ENCODE results near the gene NKX2-3. TPM values are rescaled to one million over a fixed set of nuclear protein-coding genes. Genes with fewer than 3 reads are reported as not detected.

The NKX2-3 gene
- total RNA-seq, 1 donor from 2014 or later = not detected

DNA sequence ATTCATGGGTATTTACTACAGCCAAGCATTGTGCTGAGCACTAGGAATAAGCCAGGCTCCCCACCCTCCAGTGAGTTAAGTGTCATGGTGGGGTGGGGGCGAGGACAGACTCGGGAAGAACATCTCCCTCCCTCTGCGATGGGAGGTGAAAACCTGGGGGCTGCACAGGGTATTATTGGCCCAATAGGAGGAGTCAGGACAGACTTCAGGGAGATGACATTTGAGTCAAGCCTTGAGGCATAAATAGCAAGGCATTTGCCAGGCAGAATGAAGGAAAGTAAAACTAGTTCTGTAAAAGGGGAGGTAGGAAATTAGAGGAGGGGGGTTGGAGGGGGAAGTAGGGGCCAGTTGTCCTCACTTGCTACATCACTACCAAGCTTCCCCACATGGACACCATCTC, 18.9 kb downstream of the NKX2-3 start:
- Mint-ChIP-seq H3K27me3 (peaks cover 46% of the 10 kb centered on the region), H3K36me3 (ENCODE audit: low read depth) (no peaks in the 10 kb centered on the region), H3K4me3 (no peak overlapping the region), H3K9me3 (no peaks in the 10 kb centered on the region), H3K27ac (no peak overlapping the region), H3K4me1 (peaks cover 1% of the 10 kb centered on the region)
- CTCF ChIA-PET = no interaction called here
- no peak for DNase-seq
- ATAC-seq (ENCODE audit: low read depth) = no peak
- intact Hi-C loops (cut with micrococcal nuclease) = no loop called here
- TF ChIP-seq, protein P1, sequence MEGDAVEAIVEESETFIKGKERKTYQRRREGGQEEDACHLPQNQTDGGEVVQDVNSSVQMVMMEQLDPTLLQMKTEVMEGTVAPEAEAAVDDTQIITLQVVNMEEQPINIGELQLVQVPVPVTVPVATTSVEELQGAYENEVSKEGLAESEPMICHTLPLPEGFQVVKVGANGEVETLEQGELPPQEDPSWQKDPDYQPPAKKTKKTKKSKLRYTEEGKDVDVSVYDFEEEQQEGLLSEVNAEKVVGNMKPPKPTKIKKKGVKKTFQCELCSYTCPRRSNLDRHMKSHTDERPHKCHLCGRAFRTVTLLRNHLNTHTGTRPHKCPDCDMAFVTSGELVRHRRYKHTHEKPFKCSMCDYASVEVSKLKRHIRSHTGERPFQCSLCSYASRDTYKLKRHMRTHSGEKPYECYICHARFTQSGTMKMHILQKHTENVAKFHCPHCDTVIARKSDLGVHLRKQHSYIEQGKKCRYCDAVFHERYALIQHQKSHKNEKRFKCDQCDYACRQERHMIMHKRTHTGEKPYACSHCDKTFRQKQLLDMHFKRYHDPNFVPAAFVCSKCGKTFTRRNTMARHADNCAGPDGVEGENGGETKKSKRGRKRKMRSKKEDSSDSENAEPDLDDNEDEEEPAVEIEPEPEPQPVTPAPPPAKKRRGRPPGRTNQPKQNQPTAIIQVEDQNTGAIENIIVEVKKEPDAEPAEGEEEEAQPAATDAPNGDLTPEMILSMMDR (IDR thresholded peaks at IDR 0.05) = no peak
- POLR2A ChIA-PET = no interaction called here

DNA sequence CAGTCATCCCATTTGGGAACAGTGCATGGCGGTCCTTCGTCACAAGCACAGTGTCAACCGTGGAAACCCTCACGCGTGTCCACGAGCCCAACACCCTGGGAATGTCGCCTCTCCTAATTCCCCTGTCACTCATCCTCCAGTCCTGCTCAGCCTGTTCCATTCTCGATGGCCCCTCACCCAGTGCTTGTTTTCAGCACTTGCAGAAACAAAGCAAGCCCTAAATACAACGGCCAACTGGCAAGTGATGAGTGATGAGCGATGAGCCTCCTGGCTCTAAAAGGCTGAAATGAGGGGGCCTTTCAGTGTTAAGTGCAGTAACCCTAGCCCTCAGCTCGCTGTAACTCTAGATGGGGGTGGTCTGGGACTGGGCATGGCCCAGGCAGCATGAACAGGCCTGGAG, 22.6 kb downstream of the NKX2-3 start:
- ChIA-PET CTCF (no interaction called here), POLR2A (no interaction called here)
- Mint-ChIP-seq H3K9me3 (no peaks in the 10 kb centered on the region), H3K27me3 (peaks cover 37% of the 10 kb centered on the region), H3K27ac (no peak overlapping the region), H3K4me3 (no peak overlapping the region), H3K36me3 (ENCODE audit: low read depth) (no peaks in the 10 kb centered on the region), H3K4me1 (peaks cover 2% of the 10 kb centered on the region)
- intact Hi-C loops (cut with micrococcal nuclease) = no loop called here
- ATAC-seq (ENCODE audit: low read depth) = no peak
- TF ChIP-seq, protein P1 (IDR thresholded peaks at IDR 0.05) = no peak
- no peak for DNase-seq

DNA sequence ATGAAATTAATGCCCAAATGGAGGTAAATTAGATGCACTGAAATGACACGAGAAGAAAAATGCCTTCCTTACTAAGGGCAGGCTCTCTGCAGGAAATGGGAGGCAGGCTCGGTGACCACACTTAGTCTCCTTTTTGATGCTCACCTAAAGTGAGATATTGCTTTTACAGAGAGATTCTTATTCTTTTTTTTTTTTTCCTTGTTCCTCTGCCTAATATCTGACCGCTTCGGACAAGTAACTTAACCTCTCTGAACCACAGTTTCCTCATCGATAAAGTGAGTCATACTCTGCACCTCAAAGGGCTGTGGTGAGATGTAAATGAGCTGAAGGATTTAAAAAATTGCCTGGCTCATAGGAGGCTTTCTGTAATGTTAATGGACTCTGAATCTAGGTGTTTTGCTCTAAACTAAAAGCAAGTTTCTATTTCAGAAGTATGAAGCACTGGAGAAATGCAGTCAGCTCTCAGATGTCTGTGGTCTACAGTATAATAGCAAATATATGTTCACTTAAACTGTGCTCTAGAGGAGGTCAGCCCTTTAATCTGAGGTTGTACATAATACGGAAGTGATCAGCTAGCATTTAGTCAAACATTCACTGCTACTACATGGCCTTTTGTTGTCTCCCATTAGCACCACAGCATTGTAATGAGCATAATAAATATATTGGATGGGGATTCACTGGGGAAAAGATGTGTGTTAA, 23.2 kb downstream of the NKX2-3 start:
- DNase-seq (no peak), ATAC-seq (ENCODE audit: low read depth) (peak; percentile 34)
- TF ChIP-seq, protein P1 (IDR thresholded peaks at IDR 0.05) = no peak
- CTCF ChIA-PET = no interaction called here
- peaks cover 34% of the 10 kb centered on the region for H3K27me3 Mint-ChIP-seq
- intact Hi-C loops (cut with micrococcal nuclease) = no loop called here
- POLR2A ChIA-PET = interaction anchor here (0.7 kb wide), 1 partner anchor 8 kb away, joined by 4 read pairs; no protein-coding TSS in a partner anchor
- H3K9me3 Mint-ChIP-seq = no peaks in the 10 kb centered on the region
- H3K4me3 Mint-ChIP-seq = no peak overlapping the region
- no peak overlapping the region for H3K27ac Mint-ChIP-seq
- H3K4me1 Mint-ChIP-seq = peaks cover 6% of the 10 kb centered on the region
- no peaks in the 10 kb centered on the region for H3K36me3 Mint-ChIP-seq (ENCODE audit: low read depth)

DNA sequence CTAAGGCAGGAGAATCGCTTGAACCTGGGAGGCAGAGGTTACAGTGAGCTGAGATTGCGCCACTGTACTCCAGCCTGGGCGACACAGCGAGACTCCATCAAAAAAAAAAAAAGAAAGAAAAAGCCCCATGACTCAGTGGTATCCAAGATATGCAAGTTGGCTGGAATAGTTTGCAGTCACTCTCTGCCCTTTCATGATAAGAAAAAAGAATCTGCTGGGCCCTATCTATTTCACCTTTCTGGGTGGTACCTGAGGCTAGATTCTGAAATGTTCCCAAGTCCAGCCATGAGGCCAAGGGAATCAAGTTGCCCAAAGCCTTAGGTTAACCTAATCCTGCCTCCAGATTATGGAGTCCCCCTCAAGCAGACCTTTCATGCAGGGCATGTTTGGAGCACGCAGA, 24.3 kb downstream of the NKX2-3 start:
- ATAC-seq (ENCODE audit: low read depth) (no peak), DNase-seq (no peak)
- H3K27me3 Mint-ChIP-seq = peaks cover 26% of the 10 kb centered on the region
- POLR2A ChIA-PET = interaction anchor here (1.2 kb wide), 1 partner anchor 63 kb away, joined by 3 read pairs; the partner anchor contains the start of gene SLC25A28
- no peak overlapping the region for H3K4me3 Mint-ChIP-seq
- no peaks in the 10 kb centered on the region for H3K9me3 Mint-ChIP-seq
- peaks cover 6% of the 10 kb centered on the region for H3K4me1 Mint-ChIP-seq
- TF ChIP-seq, protein P1 (IDR thresholded peaks at IDR 0.05) = no peak
- CTCF ChIA-PET = interaction anchor here (1.2 to 9.7 kb wide), 3 partner anchors 55 to 155 kb away, joined by 3 to 150 read pairs (median 3); no protein-coding TSS in a partner anchor
- no peaks in the 10 kb centered on the region for H3K36me3 Mint-ChIP-seq (ENCODE audit: low read depth)
- intact Hi-C loops (cut with micrococcal nuclease) = no loop called here
- no peak overlapping the region for H3K27ac Mint-ChIP-seq

DNA sequence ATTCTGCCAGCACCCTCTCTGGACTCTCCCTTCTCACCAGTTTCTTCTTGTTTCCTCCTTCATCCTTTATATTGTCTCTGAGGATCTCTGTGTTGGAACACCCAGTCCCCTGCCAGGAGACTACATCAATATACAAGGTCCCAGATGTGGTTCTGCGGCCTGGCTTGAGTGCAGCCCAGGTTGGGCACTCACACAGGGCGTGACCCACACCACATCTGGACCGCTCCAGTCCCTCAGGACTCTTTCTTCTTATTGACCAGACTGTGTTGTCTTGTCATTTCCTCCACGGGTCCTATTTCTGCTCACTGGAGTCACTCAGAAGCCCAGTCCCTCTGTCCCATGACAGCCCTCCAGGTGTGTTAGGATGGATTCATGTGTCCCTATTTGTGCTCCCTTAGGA, 26.0 kb downstream of the NKX2-3 start:
- POLR2A ChIA-PET = no interaction called here
- Mint-ChIP-seq H3K27me3 (peaks cover 18% of the 10 kb centered on the region), H3K27ac (no peak overlapping the region), H3K4me1 (peaks cover 22% of the 10 kb centered on the region), H3K36me3 (ENCODE audit: low read depth) (no peaks in the 10 kb centered on the region), H3K9me3 (no peaks in the 10 kb centered on the region), H3K4me3 (no peak overlapping the region)
- no peak for ATAC-seq (ENCODE audit: low read depth)
- DNase-seq = no peak
- TF ChIP-seq, protein P1 (IDR thresholded peaks at IDR 0.05) = no peak
- CTCF ChIA-PET = interaction anchor here (0.9 to 9.7 kb wide), 4 partner anchors 11 to 53 kb away, joined by 3 to 150 read pairs (median 5); no protein-coding TSS in a partner anchor
- intact Hi-C loops (cut with micrococcal nuclease) = no loop called here
